GM19395 (cell line): ENCODE measurements around the gene SSRP1.
"Not testable (repeated sequence)": the region's sequence is repeated elsewhere in the genome, so short reads cannot be mapped to it uniquely, and the experiment has no call there.

ENCODE experiments used
- ATAC-seq: cut with Tn5 transposase; IDR thresholded peaks from one replicate; pipeline ENCODE4 v1.9.1; 2021; ENCODE audit warnings: mild to moderate bottlenecking, moderate library complexity; ENCODE audit not compliant: unreplicated experiment

SSRP1 gene

DNA sequence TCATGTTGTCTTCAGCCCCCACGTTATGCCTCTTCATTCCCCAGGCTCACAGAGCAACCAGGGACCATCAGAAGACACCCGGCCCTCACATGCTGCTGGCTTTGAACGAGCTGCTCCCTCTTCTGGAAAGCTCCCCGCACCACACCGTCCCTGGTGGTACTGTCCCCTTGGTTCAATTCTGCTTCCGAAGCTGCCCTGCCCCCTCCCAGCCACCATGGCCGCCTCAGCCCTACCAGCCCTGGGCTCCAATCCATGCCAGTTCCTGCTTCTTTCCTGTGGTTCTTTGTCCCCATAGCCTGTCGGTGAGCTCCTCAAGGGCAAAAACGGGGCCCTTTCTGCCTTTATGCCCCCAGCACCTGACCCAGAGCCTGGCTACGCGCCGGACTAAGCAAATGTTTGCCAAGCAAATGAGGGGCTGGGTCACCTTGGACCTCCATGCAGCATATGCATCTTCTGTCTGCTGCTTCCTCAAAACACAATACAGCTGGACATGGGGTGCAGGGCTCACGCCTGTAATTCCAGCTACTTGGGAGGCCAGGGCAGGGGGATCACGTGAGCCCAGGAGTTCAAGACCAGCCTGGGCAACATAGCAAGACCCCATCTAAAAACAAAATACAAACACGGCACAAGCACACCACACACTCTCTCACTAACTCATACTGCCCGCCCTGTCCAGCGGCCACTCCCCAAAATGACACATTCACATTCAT is 32.3 kb downstream of the SSRP1 start:
- no peak for ATAC-seq

DNA sequence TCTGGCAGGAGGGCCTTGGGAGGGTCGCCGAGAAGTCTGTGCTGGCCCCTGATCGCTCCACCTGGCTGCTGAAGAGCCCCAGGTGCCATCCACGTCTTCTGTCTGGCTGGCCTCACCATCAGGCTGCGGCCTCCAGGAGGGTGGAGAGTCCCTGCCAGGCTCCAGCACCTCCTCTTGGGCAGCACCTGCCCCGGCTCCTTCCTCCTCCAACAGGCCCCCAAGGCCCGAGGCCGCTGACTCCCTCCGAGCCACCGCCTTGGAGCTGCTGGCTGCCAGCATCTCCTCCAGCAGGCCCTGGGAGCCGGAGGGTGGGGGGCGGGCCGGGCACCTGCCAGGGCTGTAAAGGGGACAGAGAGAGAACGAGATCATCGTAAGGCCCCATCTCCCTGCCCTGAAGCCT is 33.2 kb downstream of the SSRP1 start:
- no peak for ATAC-seq

DNA sequence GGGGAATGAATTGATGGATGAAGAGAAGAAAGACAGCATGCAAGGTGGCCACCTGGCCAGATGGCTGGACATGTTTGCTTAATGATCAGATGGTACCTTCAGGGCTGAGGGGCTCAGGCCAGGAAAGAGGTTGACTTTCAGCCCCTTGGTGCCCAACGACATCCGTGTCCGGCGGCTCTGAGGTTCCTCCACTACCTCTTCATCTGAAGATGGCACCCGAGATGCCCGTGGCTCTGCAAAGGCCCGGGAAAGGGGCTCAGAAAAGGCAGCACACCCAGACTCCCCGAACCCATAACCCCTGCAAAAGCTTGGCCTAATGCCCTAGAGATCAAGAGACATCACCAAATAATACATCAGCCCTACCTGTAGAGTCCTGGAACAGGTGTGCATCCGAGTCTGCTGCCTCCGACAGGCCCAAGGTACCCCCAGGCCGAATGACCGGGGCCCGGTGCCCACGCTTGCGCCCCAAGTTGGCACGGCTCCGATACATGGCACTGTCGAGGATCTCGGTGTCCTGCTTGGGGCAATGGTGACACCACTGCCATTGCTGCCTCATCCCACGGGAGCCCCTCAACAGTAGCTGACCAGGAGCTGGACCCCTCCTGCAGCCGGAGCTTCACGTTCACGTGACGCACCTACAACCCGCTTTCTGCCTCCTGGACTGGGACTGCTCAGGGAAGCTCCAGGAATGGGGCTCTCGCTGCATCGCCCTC is 33.8 kb downstream of the SSRP1 start:
- no peak for ATAC-seq

DNA sequence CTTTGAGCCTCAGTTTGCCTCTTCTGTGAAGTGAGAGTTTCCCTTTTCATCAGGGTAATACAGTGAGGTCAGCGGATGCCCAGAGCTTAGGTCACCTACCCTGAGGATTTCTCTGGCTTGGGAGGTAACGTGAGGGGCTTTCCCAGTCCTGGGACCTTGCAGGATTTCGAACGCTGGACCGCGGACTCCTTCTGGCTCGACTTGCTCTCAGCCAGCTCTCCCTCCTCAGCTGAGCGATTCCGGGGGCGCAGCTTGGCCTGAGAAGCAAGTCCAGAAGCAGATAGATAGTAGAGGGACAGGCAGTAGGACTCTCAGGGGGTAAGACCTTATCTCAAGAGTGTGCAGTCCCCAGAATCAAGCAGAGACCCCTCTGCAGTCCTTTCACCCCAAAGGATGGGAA is 34.9 kb downstream of the SSRP1 start:
- ATAC-seq: no peak

DNA sequence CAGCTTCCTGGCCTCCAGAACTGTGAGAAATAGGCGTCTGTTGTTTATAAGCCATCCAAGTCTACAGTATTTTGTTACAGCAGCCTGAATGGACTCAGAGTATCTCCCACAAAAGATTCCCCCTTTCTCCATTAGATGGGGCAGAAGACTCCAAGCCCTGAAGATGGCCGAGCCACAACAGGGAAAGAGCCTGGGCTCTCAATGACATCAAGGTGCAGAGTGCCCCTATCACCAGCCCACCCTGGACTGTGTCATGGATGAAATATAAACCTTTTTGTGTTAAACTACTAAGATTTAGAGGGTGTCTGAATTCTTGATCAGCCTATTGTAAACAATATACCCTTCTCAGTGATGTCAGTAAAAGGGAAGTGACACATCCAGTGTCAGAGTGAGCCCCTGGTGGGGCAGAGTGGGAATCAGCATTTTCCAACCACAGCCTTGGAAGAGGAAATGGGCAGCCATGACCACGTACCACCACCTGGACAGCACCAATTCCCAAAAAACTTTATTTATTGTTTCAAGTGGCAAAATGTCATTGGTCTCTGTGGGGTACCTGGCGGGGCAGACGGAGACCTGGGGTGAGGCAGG is 36.4 kb downstream of the SSRP1 start:
- no peak for ATAC-seq

DNA sequence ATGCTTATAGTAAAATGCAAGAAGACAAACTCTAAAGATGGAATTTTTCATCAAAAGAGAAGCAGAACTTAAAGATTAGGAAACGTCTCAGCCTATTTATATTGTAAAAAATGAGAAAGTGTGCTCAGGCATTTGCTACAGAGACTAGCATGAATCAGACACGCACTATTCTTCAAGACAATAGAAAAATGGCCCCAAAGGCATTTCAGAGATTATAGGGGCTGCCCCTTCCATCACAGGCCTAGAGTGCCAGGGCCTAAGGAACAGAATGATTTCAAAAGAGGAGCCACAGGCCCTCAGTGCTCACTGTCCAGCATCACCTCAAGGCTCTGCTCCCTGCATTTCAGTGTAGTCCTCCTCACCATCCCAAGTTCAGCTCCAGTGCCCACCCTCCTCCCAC is 38.5 kb downstream of the SSRP1 start:
- no peak for ATAC-seq

DNA sequence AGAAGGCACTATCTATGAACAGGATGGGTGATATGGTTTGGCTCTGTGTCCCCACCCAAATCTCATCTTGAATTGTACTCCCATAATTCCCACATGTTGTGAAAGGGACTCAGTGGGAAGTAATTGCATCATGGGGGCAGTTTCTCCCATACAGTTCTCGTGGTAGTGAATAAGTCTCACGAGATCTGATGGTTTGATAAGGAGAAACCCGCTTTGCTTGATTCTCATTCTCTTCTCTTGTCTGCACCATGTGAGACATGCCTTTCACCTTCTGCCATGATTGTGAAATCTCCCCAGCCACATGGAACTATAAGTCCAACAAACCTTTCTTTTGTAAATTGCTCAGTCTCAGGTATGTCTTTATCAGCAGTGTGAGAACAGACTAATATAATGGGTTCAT is 39.5 kb downstream of the SSRP1 start:
- ATAC-seq: not testable (repeated sequence)

DNA sequence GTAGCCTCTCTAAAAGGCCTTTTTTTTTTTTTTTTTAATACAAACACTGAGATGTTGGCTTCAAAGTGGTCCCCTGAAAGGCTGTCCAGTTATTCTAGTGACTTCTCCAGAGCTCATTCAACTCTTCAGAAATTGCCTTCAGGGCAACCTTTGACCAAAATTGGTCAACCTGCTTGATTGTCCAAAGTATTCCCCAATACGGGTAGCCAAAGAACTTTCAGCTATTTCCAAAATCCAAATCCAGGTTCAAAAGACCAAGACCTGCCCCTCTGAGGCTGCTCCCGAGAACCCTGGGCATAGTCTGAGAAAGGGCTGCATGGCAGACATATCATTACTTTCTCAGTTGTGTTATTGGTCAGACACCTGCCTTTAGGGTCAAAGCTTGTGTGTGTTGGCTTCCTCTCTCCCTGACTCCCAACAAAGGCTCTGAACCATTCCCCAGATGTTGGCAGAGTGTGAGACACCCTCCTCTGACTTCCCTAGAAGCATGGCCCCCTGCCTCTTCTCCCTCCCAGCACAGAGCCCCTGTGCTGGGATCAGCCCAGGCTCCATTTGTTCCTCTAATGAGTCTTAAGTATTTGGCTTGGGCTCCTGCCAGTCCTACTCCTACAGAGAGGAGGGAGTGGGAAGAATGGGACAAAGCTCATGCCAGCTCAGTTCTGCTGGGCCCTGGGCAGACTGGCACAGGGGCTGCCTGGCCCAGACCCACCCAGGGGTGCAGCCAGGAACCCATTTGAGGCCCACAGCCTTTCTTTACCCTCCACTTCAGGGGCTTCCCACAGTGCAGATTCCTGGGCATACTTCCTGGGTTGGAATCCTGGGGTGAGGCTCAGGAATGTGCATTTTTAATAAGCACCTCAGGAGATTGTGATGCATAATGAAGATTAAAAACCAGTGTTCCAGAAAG is 41.2 kb downstream of the SSRP1 start:
- ATAC-seq: no peak

DNA sequence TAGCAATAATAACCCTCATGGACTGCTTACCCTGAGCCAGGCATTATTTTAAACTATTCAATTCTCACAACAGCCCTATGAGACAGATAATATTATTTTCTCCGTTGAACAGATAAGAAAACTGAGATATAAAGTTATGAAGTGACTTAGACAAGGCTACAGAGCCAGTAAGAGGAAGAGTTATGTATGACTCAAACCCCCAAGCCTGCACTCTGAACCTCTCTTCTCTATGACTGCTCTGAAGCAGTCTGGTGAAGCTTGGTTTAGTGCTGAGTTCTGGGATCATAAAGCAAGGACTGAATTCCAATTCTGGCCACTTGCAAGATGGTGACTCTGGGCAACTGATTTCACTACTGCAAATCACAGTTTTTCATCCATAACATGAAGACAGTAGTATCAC is 45.4 kb downstream of the SSRP1 start:
- ATAC-seq: no peak

DNA sequence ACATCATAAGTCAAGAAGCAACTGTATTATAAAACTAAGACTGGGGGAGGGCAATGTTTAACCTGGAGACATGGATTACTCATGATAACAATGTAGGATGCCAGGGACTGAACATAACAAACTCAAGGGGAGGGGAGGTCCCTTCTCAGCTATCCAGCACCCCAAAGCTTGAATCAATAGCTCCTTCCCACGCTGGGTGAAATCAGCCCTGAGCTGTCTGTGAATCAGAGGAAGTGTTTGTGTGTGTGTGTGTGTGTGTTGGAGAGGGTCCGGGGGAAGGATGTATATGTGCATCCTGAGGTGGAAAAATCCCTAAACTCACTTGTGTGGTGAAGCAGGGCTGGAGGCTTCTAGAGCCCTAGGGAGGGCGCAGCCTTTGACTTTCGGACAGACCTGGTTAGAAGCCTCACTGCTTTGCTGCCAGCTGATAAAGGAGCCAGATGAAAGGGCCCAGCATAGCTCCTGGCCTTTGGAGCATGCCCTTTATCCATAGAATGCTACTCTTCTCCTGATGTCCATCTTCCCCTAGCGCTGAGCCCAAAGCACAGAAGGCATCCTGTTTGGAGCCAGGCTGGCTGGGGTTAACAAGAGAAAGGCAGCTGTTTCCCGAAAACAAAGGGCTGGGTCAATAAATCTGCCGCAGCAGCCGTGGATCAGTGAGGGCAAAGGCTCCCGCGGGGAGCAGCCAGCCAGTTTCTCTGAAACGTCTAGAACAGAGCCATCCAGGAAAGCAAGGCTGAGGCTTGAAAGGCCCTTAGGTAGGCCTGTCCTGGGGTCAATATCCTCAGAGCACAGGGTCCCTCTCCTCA is 46.7 kb downstream of the SSRP1 start:
- ATAC-seq: no peak

DNA sequence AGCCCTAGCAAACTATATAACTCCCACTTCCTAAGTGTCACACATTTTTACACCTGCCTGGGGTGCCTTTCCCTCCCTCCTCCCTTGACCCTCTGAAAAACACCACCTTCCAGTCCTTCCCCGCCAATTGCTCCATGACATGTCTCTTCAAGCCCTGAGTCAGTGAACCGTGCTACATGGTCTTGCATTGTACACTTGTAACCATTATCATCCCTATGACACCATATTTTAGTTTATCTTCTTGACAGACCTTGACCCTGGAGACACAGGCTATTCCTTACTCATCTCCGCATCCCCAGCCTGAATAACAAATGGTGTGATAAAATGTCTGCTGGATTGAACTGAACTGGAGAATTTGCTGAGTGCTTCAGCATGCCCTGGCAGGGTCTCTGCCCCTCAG is 47.8 kb downstream of the SSRP1 start:
- no peak for ATAC-seq

DNA sequence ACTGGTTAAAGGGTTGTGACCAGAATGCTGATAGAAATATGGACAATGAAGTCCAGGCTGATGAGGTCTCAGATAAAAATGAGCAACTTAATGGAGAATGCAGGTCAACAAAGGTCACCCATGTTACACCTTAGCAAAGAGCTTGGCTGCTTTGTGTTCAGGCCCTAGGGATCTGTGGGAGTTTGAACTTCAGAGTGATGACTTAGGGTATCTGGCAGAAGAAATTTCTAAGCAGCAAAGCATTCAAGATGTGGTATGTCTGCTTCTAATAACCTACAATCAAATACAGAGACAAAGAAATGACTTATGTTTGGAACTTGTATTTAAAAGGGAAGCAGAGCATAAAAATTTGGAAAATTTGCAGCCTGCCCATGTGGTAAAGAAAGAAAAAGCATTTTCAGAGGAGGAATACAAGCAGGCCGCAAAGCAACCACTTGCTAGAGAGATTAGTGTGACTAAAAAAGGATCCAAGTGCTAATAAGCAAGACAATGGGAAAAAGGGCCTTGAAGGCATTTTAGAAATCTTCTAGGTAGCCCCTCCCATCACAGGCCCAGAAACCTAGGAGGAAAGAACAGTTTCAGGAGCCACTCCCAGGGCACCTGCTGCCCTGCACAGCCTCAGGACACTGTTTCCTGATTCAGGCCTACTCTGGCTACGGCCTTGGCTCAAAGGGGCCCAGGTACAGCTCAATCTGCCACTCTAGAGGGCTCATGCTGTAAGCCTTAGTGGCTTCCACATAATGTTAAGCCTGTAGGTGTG is 52.3 kb downstream of the SSRP1 start:
- no peak for ATAC-seq

DNA sequence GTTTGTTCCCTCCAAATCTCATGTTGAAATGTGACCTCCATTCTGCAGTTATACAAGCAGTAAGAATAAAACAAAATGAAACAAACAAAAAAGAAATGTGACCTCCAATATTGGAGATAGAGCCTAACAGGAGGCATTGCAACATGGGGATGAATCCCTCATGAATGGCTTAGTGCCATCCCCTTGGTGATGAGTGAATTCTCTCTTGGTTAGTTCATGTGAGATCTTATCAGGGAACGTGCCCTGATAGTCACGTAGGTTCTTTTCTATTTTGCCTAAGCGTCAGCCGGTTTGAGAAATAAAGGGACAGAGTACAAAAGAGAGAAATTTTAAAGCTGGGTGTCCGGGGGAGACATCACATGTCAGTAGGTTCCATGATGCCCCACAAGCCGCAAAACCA is 54.1 kb downstream of the SSRP1 start:
- ATAC-seq: not testable (repeated sequence)

DNA sequence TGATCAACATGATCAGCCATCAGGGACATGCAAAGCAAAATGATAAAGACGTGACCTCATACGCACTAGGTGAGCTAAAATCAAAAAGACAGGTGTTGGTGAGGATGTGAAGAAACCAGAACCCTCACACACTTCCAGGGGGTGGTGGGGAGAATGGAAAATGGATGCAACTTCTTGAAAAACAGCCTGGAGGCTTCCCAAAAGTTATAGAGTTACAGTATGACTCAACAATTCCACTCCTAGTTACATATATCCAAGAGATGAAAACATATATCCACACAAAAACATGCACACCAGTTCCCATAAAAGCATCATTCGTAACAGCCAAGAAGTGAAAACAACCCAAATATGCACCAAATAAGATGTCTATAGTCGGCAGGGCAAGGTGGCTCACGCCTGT is 56.6 kb downstream of the SSRP1 start:
- no peak for ATAC-seq

DNA sequence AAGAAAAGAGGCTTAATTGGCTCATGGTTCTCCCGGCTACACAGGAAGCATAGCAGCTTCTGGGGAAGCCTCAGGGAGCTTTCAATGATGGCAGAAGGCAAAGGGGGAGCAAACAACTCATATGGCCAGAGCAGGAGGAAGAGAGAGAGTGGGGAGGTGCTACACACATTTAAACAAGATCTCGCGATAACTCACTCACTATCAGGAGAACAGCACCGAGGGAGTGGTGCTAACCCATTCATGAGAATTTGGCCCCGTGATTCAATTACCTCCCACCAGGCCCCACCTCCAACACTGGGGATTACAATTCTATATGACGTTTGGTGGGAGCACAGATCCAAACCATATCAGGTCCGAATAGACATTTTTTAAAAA is 57.0 kb downstream of the SSRP1 start:
- no peak for ATAC-seq

DNA sequence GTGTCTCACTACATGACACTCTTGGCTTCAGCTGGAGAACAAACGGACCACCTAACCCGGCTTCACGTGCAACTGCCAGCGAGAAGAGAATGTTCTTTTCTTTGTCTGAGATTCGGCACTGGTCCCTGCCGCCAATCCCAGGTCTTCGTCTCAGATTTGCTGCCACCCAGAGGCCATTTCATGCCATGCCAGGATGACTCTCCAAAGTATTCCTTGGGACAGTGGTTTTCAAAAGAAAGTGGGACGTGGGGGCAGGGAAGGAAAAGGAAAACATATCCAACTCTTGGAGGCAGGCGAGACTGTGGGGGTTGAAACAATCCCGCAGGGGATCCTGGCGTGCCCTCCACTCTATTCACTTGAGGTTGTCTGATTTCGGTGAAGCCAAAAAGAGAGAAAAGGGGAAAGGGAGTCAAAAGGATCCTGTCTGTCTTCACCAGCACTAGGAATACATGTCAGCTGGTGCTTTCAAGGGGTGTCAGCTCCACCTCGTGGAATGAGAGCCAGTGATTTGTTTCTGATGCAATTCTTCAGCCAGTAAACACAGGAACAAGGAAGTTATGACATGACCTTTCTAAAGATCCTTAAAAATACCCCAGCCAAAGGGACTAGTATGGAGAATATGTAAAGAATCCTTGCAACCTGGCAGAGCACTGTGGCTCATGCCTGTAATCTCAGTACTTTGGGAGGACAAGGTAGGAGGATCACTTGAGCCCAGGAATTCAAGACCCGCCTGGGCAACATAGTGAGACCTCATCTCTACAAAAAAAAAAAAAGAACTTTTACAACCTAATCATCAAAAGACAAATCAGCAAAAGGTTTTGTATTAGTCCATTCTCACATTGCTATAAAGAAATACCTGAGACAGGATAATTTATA is 57.6 kb downstream of the SSRP1 start:
- peak; percentile 84 for ATAC-seq

DNA sequence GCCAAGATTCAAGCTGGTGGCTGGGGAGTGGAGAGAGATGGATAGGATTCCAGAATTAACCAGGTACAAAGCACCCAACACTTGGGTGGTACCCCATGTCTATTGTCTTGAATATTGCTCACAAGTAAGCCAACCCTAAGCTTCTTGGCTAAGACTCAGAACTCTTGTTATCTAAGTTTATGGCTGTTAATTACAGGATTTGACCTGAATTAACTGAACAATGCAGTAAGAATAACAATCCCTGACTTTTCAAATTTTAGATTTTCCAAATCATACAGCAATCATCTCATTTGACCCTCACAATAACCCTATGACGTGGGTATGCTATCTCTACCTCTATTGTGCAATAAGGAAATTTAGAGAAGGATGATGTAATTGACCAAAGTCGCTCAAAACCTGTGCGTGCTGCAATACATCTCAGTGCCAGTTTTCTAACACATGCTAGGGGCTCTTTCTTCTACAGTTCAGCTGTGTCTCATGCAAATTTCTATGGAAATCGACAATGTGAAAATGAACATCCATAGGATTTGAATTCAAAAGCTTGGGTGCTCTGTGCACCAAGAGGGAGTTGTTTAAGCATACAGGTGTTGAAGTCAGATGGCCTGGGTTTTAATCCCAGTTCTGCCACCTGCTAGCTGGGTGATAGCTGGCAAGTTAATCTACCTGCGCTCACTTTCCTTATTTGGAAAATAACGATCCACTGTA is 58.6 kb downstream of the SSRP1 start:
- no peak for ATAC-seq
